Thymus (tissue), 11 donors: ENCODE data around the gene ACAN. TPM values are rescaled to one million over a fixed set of nuclear protein-coding genes. Genes with fewer than 3 reads are reported as not detected.
A peak's percentile ranks its signal among the peaks of the same experiment; 100 is the strongest.

Source experiments
- DNase-seq, 9 donors: peaks; one replicate each; pipeline ENCODE4 v3.0.0-alpha.2; 2013; ENCODE audit warnings: low spot score in 9 of 9, low read depth in 6 of 9, missing footprints in 1 of 9
- H3K27ac ChIP-seq, 2 donors: one replicate each; pipeline ENCODE4 v1.5.1; 2013; ENCODE audit warnings: control low read depth in 1 of 2, low read depth in 1 of 2, low read length in 1 of 2, mild to moderate bottlenecking in 1 of 2, moderate library complexity in 1 of 2
- H3K27me3 ChIP-seq, 2 donors: one replicate each; pipeline ENCODE4 v1.5.1; 2013; ENCODE audit warnings: low read length in 1 of 2; ENCODE audit not compliant: control insufficient read depth in 2 of 2, insufficient read depth in 1 of 2
- H3K36me3 ChIP-seq, 2 donors: one replicate each; pipeline ENCODE4 v1.5.1; 2013; ENCODE audit warnings: low read length in 1 of 2, mild to moderate bottlenecking in 1 of 2, moderate library complexity in 1 of 2; ENCODE audit not compliant: control insufficient read depth in 2 of 2, insufficient read depth in 2 of 2
- H3K4me1 ChIP-seq, 2 donors: one replicate each; pipeline ENCODE4 v1.5.1; 2013; ENCODE audit warnings: low read length in 2 of 2; ENCODE audit not compliant: control insufficient read depth in 2 of 2, insufficient read depth in 2 of 2
- H3K4me3 ChIP-seq, 2 donors: one replicate each; pipeline ENCODE4 v1.5.1; 2013; ENCODE audit warnings: low read length in 2 of 2, control low read depth in 1 of 2, mild to moderate bottlenecking in 1 of 2
- H3K9me3 ChIP-seq, 2 donors: one replicate each; pipeline ENCODE4 v1.5.1; 2013; ENCODE audit warnings: low read length in 1 of 2, mild to moderate bottlenecking in 1 of 2; ENCODE audit not compliant: control insufficient read depth in 2 of 2, insufficient read depth in 1 of 2
- WGBS: extraction: QIAGEN DNeasy Blood & Tissue Kit; methylation state at CpG from one replicate; pipeline ENCODE4 v1.1.7; 2013; 5-methylcytosine and 5-hydroxymethylcytosine counted together
- polyA plus RNA-seq: library from polyadenylated mRNA; stranded (reverse); fragments of 200-250 nt; gene quantifications from one replicate; pipeline ENCODE4 v1.2.3, GENCODE V29; 2013
- total RNA-seq: library from RNA; stranded (reverse); fragments of 120-200 nt; gene quantifications from one replicate; pipeline ENCODE4 v1.2.4, GENCODE V29; 2013
- donor health status: healthy.

ACAN gene
- total and polyA plus RNA-seq, 2 donors = 0.28 to 0.80 TPM

- DNase-seq = peak in 8 of 9 donors; percentile 41 to 78 (median 64)
- Histone ChIP-seq H3K36me3 (peaks cover 4 to 31% of the 10 kb centered on the region in 2 donors), H3K27ac (peak overlapping the region in 1 of 2 donors; percentile 47), H3K27me3 (peaks cover 16 to 41% of the 10 kb centered on the region in 2 donors), H3K4me3 (no peak overlapping the region), H3K9me3 (no peaks in the 10 kb centered on the region), H3K4me1 (peaks cover 7 to 32% of the 10 kb centered on the region in 2 donors)
- 61% methylated on average over 12 of the region's 12 CpGs for WGBS
Observed at GRCh38 chr15:88897456-88898194, 94.4 kb downstream of the ACAN start.

GRCh38 chr15:88898736-88899135 is 95.5 kb downstream of the ACAN start:
- Histone ChIP-seq H3K27me3 (peaks cover 16 to 34% of the 10 kb centered on the region in 2 donors), H3K27ac (no peak overlapping the region), H3K4me1 (peaks cover 7 to 33% of the 10 kb centered on the region in 2 donors), H3K4me3 (no peak overlapping the region), H3K36me3 (peaks cover 7 to 37% of the 10 kb centered on the region in 2 donors), H3K9me3 (no peaks in the 10 kb centered on the region)
- no peak for DNase-seq
- WGBS = 97% methylated on average over 15 of the region's 15 CpGs

- 97% methylated on average over 9 of the region's 9 CpGs for WGBS
- Histone ChIP-seq H3K4me1 (peaks cover 12 to 38% of the 10 kb centered on the region in 2 donors), H3K36me3 (peaks cover 7 to 37% of the 10 kb centered on the region in 2 donors), H3K27ac (no peak overlapping the region), H3K27me3 (peaks cover 13 to 29% of the 10 kb centered on the region in 2 donors), H3K9me3 (no peaks in the 10 kb centered on the region), H3K4me3 (no peak overlapping the region)
- no peak for DNase-seq
Observed at GRCh38 chr15:88899251-88899650, 96.0 kb downstream of the ACAN start.

GRCh38 chr15:88900309-88900981 is 97.2 kb downstream of the ACAN start:
- no peak overlapping the region for H3K27ac ChIP-seq
- peaks cover 7 to 38% of the 10 kb centered on the region in 2 donors for H3K36me3 ChIP-seq
- no peaks in the 10 kb centered on the region for H3K9me3 ChIP-seq
- DNase-seq = no peak
- H3K27me3 ChIP-seq = peaks cover 4 to 17% of the 10 kb centered on the region in 2 donors
- WGBS = 97% methylated on average over 12 of the region's 12 CpGs
- no peak overlapping the region for H3K4me3 ChIP-seq
- peaks cover 14 to 38% of the 10 kb centered on the region in 2 donors for H3K4me1 ChIP-seq

GRCh38 chr15:88900982-88901418 is 97.8 kb downstream of the ACAN start:
- Histone ChIP-seq H3K4me1 (peaks cover 14 to 34% of the 10 kb centered on the region in 2 donors), H3K4me3 (no peak overlapping the region), H3K27me3 (peaks cover 4 to 13% of the 10 kb centered on the region in 2 donors), H3K27ac (no peak overlapping the region), H3K9me3 (no peaks in the 10 kb centered on the region), H3K36me3 (peaks cover 7 to 43% of the 10 kb centered on the region in 2 donors)
- WGBS = 86% methylated on average over 5 of the region's 5 CpGs
- no peak for DNase-seq

GRCh38 chr15:88901508-88902220 is 98.4 kb downstream of the ACAN start:
- Histone ChIP-seq H3K27ac (no peak overlapping the region), H3K36me3 (peaks cover 7 to 49% of the 10 kb centered on the region in 2 donors), H3K9me3 (no peaks in the 10 kb centered on the region), H3K27me3 (peaks cover 0 to 7% of the 10 kb centered on the region in 2 donors), H3K4me1 (peaks cover 14 to 31% of the 10 kb centered on the region in 2 donors), H3K4me3 (no peak overlapping the region)
- 97% methylated on average over 15 of the region's 15 CpGs for WGBS
- no peak for DNase-seq

- Histone ChIP-seq H3K4me1 (peaks cover 9 to 24% of the 10 kb centered on the region in 2 donors), H3K9me3 (no peaks in the 10 kb centered on the region), H3K27me3 (no peaks in the 10 kb centered on the region), H3K36me3 (peaks cover 7 to 54% of the 10 kb centered on the region in 2 donors), H3K4me3 (no peak overlapping the region), H3K27ac (no peak overlapping the region)
- DNase-seq = no peak
- WGBS = 96% methylated on average over 6 of the region's 6 CpGs
Observed at GRCh38 chr15:88902221-88902835, 99.1 kb downstream of the ACAN start.

- Histone ChIP-seq H3K4me3 (no peak overlapping the region), H3K27me3 (no peaks in the 10 kb centered on the region), H3K36me3 (peaks cover 7 to 59% of the 10 kb centered on the region in 2 donors), H3K9me3 (no peaks in the 10 kb centered on the region), H3K4me1 (peaks cover 8 to 19% of the 10 kb centered on the region in 2 donors), H3K27ac (no peak overlapping the region)
- no peak for DNase-seq
- 75% methylated on average over 2 of the region's 2 CpGs for WGBS
Observed at GRCh38 chr15:88902846-88903245, 99.6 kb downstream of the ACAN start.
